K562 (cell line): Measurements from ENCODE around the gene PRKCB. TPM values are rescaled to one million over a fixed set of nuclear protein-coding genes. Genes with fewer than 3 reads are reported as not detected.

ENCODE experiments used
- BRF1 ChIP-seq: IDR thresholded peaks from 3 replicates; pipeline ENCODE4 v1.6.1; 2011; ENCODE audit warnings: borderline replicate concordance, mild to moderate bottlenecking; ENCODE audit not compliant: insufficient read length; ENCODE audit errors: extremely low read depth
- CREB1 ChIP-seq, 2 experiments: sonication (generic) in 1 of 2; formaldehyde crosslinking in 1 of 2; IDR thresholded peaks; 2 replicates each; pipeline versions ENCODE4 v1.6.1 to v1.8.0; 2012 to 2022; ENCODE audit warnings: inconsistent platforms in 1 of 2, mild to moderate bottlenecking in 1 of 2, missing genetic modification reagents in 1 of 2, moderate library complexity in 1 of 2
- ESRRA ChIP-seq: fragments of 450-650 bp; IDR thresholded peaks from 2 replicates; pipeline ENCODE4 v1.6.1; 2014; ENCODE audit warnings: low read depth, mild to moderate bottlenecking, moderate library complexity, borderline replicate concordance
- L3MBTL2 ChIP-seq: fragments of 450-650 bp; IDR thresholded peaks from 2 replicates; pipeline ENCODE4 v1.6.1; 2016; ENCODE audit warnings: mild to moderate bottlenecking, moderate library complexity
- MAZ ChIP-seq, 2 experiments: fragments of 450-650 bp in 1 of 2; sonication (generic) in 1 of 2; formaldehyde crosslinking; IDR thresholded peaks in 1 of 2; conservative IDR thresholded peaks in 1 of 2; 2 replicates each; pipeline versions ENCODE4 v1.4.0 to v1.5.0; 2020; ENCODE audit warnings: mild to moderate bottlenecking in 1 of 2, missing genetic modification reagents in 1 of 2
- MED1 ChIP-seq: sonication (generic); formaldehyde crosslinking; IDR thresholded peaks from 2 replicates; pipeline ENCODE4 v1.8.1; 2023; ENCODE audit warnings: missing genetic modification reagents, borderline replicate concordance
- PML ChIP-seq: IDR thresholded peaks from 2 replicates; pipeline ENCODE4 v1.6.1; 2012; ENCODE audit warnings: low read length, inconsistent platforms
- RHOXF2B ChIP-seq: fragments of 250-450 bp; sonication (Bioruptor Pico); conservative IDR thresholded peaks from 2 replicates; pipeline ENCODE4 v1.5.1; 2021
- SMARCB1 ChIP-seq: IDR thresholded peaks from 2 replicates; pipeline ENCODE4 v1.6.1; 2011; ENCODE audit warnings: improper control_type of control experiment, low read depth; ENCODE audit not compliant: insufficient read length
- TAF9B ChIP-seq: fragments of 450-650 bp; IDR thresholded peaks from 2 replicates; pipeline ENCODE4 v1.6.1; 2018; ENCODE audit warnings: mild to moderate bottlenecking; ENCODE audit not compliant: partially characterized antibody
- U2AF2 ChIP-seq: fragments of 200-400 bp; formaldehyde crosslinking; optimal IDR thresholded peaks from 2 replicates; pipeline ENCODE3; 2017; ENCODE audit warnings: low read depth, mild to moderate bottlenecking, low read length
- ZNF384 ChIP-seq: IDR thresholded peaks from 2 replicates; pipeline ENCODE4 v1.6.1; 2012; ENCODE audit warnings: low read depth, low read length, improper control_type of control experiment
- polyA plus RNA-seq, 8 experiments: library from polyadenylated mRNA; depleted of rRNA in 4 of 8; stranded (reverse) in 5 of 8; unstranded in 3 of 8; fragments of >200 nt; fragmentation: Nextera tagmentation in 2 of 8; fragmentation: Illumina TruSeq in 1 of 8; extraction: Ambion mirVana in 2 of 8; extraction: Trizol in 1 of 8; gene quantifications; 2 replicates each; pipeline versions ENCODE4 v1.2.1 to v1.2.3, GENCODE V29; 2011 to 2014; ENCODE audit warnings: inconsistent platforms in 1 of 8, missing spikeins in 1 of 8
- total RNA-seq, 7 experiments: library from RNA; depleted of rRNA in 6 of 7; stranded (reverse); fragments of >200 nt in 6 of 7; fragmentation: Illumina TruSeq in 2 of 7; extraction: Trizol in 2 of 7; gene quantifications; 2 replicates each; pipeline versions ENCODE4 v1.2.1 to v1.2.3, GENCODE V29; 2011 to 2021; ENCODE audit warnings: low replicate concordance in 1 of 7
- TF ChIP-seq, protein P1 (sequence below): fragments of 250-450 bp; sonication (Bioruptor Pico); IDR thresholded peaks from 2 replicates; pipeline ENCODE4 v1.9.0; 2021; ENCODE audit warnings: mild to moderate bottlenecking, inconsistent platforms
- TF ChIP-seq, protein P2 (sequence below): fragments of 250-450 bp; sonication (Bioruptor Pico); IDR thresholded peaks from 2 replicates; pipeline ENCODE4 v1.4.0; 2020; ENCODE audit warnings: mild to moderate bottlenecking, moderate library complexity

Gene PRKCB
- total and polyA plus RNA-seq, 9 of the 15 experiments (the other 6 are each of a cell fraction or from before 2014, with no cell fraction given) = 49.9 to 276 (median 148) TPM

DNA sequence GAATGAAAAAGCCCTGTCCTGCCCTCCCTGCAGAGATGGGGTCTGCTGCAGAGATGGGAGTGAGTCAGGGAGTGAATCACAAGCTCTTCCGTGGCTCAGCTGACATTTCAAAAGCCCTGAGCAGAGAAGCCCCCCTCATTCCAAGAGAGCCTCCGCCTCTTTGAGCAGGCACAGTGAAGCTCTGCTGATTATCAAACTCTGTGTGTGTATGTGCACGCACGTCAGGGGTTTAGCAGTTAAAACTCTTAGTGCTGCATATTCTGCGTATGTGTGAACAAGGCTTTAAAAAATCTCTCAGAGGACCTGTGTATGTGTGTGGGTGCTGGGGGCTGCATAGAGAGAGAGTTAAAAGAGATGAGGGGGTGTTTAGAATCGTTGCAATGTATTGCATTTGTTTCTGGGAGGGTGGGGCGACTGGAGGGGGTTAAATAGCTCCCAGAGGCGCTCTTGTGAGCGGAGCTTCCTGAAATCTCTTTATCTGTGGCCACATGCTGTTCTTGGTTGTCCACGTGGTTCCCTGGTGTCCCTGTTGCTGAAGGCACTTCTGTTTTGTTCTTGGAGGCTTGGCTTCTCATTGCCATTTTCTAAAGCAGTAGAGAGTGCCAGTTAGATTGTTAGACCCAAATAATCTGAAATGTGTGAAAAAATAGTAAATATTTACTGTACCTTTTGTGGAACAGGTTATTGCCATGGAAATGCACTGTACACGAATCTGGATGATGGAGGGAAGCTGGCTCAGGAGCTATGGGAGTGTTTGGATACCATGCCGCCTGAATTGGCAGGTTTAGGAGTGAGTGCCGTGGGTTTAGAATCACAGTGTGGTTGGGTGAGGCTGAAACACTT lies 116.6 kb downstream of the PRKCB start (continued):
- TF ChIP-seq, protein P1, sequence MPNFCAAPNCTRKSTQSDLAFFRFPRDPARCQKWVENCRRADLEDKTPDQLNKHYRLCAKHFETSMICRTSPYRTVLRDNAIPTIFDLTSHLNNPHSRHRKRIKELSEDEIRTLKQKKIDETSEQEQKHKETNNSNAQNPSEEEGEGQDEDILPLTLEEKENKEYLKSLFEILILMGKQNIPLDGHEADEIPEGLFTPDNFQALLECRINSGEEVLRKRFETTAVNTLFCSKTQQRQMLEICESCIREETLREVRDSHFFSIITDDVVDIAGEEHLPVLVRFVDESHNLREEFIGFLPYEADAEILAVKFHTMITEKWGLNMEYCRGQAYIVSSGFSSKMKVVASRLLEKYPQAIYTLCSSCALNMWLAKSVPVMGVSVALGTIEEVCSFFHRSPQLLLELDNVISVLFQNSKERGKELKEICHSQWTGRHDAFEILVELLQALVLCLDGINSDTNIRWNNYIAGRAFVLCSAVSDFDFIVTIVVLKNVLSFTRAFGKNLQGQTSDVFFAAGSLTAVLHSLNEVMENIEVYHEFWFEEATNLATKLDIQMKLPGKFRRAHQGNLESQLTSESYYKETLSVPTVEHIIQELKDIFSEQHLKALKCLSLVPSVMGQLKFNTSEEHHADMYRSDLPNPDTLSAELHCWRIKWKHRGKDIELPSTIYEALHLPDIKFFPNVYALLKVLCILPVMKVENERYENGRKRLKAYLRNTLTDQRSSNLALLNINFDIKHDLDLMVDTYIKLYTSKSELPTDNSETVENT (CRISPR knock-in tag) = no peak
- TF ChIP-seq MAZ (CRISPR knock-in tag; conservative IDR thresholded peaks at IDR 0.05 in 1 of 2, IDR thresholded peaks at IDR 0.05 in 1 of 2) (peak in 1 of 2 experiments; percentile 97), L3MBTL2 (peak; percentile 99), ESRRA (0 out of 2 replicates have a peak, but pooled peaks have one; percentile 13), MED1 (CRISPR knock-in tag) (no peak), BRF1 (no peak), RHOXF2B (CRISPR knock-in tag) (peak; percentile 86; the same call in 1 of the 2 replicates), U2AF2 (no peak), CREB1 (IDR thresholded peaks at IDR 0.05) (no peak), CREB1 (CRISPR knock-in tag; IDR thresholded peaks at IDR 0.05) (peak; percentile 68), ZNF384 (no peak), SMARCB1 (no peak), PML (peak; percentile 51; the same call in 1 of the 2 replicates), TAF9B (peak; percentile 47)
- TF ChIP-seq, protein P2, sequence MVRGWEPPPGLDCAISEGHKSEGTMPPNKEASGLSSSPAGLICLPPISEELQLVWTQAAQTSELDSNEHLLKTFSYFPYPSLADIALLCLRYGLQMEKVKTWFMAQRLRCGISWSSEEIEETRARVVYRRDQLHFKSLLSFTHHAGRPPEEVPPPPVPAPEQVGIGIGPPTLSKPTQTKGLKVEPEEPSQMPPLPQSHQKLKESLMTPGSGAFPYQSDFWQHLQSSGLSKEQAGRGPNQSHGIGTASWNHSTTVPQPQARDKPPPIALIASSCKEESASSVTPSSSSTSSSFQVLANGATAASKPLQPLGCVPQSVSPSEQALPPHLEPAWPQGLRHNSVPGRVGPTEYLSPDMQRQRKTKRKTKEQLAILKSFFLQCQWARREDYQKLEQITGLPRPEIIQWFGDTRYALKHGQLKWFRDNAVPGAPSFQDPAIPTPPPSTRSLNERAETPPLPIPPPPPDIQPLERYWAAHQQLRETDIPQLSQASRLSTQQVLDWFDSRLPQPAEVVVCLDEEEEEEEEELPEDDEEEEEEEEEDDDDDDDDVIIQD (CRISPR knock-in tag) = 0 out of 2 replicates have a peak, but pooled peaks have one; percentile 58
